Adrenal gland (tissue), 12 donors: Measurements from ENCODE around the gene KCNAB1. TPM values are rescaled to one million over a fixed set of nuclear protein-coding genes. Genes with fewer than 3 reads are reported as not detected.

Source experiments
- DNase-seq, 7 donors: peaks; one replicate each; pipeline ENCODE4 v3.0.0-alpha.2; 2019 to 2020
- H3K27ac ChIP-seq, 5 donors: fragments of 200-600 bp; sonication (generic) in 4 of 5; 1 replicate in 3 of 5; 2 replicates in 2 of 5; pipeline versions ENCODE4 v1.5.1 to v1.8.0; 2016 to 2020; ENCODE audit warnings: mild to moderate bottlenecking in 1 of 5
- H3K27me3 ChIP-seq: fragments of 200-600 bp; 2 replicates; pipeline ENCODE4 v1.8.0; 2021
- H3K36me3 ChIP-seq, 2 donors: fragments of 200-600 bp; replicated peaks in 1 of 2; 1 replicate in 1 of 2; 2 replicates in 1 of 2; pipeline versions ENCODE4 v1.5.1 to v1.8.0; 2018 to 2022
- H3K4me1 ChIP-seq, 2 donors: fragments of 200-600 bp; replicated peaks in 1 of 2; 1 replicate in 1 of 2; 2 replicates in 1 of 2; pipeline versions ENCODE4 v1.5.1 to v1.8.0; 2018 to 2021
- H3K4me3 ChIP-seq, 4 donors: fragments of 200-600 bp; sonication (generic) in 3 of 4; one replicate each; pipeline ENCODE4 v1.5.1; 2016 to 2018
- H3K9me3 ChIP-seq, 3 donors: fragments of 200-600 bp; sonication (generic) in 1 of 3; replicated peaks in 1 of 3; 1 replicate in 2 of 3; 2 replicates in 1 of 3; pipeline versions ENCODE4 v1.5.1 to v1.8.0; 2016 to 2021
- POLR2A ChIP-seq, 2 donors: fragments of 450-650 bp; IDR thresholded peaks; one replicate each; pipeline ENCODE4 v1.6.1; 2017; ENCODE audit warnings: antibody characterized with exemption in 2 of 2, mild to moderate bottlenecking in 2 of 2, moderate library complexity in 1 of 2
- WGBS, 4 donors: extraction: QIAGEN DNeasy Blood & Tissue Kit in 2 of 4; methylation state at CpG; one replicate each; pipeline versions ENCODE4 v1.1.5 to v1.1.7; 2013 to 2017; 5-methylcytosine and 5-hydroxymethylcytosine counted together
- intact Hi-C, 2 donors: fragments of 100-400 bp; cut with DNase I; formaldehyde crosslinking; loops; one replicate each; pipeline versions ENCODE4 v1.14.1 to v1.15.0; 2022 to 2023
- polyA plus RNA-seq, 3 donors: library from polyadenylated mRNA; stranded (reverse); fragments of 200-250 nt in 2 of 3; fragments of 350-450 nt in 1 of 3; fragmentation: Illumina TruSeq in 1 of 3; extraction: RNeasy Lipid Tissue Mini Kit (QIAGEN cat#74804) in 1 of 3; gene quantifications; one replicate each; pipeline ENCODE4 v1.2.3, GENCODE V29; 2013 to 2014
- total RNA-seq, 9 donors: library from RNA; depleted of rRNA in 4 of 9; stranded (reverse); fragments of >200 nt in 4 of 9; fragments of 120-200 nt in 1 of 9; fragmentation: NEBNext Ultra II Directional in 1 of 9; extraction: Animal tissue kit (Norgen Biotek cat#: 25700) in 1 of 9; gene quantifications; one replicate each; pipeline versions ENCODE4 v1.1.0 to v1.2.4, GENCODE V29; 2013 to 2023
- TF ChIP-seq, protein P1 (sequence below), 6 experiments: fragments of 450-650 bp in 4 of 6; fragments of 200-600 bp in 2 of 6; sonication (generic) in 1 of 6; IDR thresholded peaks; 1 replicate in 5 of 6; 2 replicates in 1 of 6; pipeline versions ENCODE4 v1.5.1 to v1.8.0; 2016 to 2021; ENCODE audit warnings: antibody characterized with exemption in 6 of 6, mild to moderate bottlenecking in 2 of 6, moderate library complexity in 1 of 6
- donor health status: healthy with polysubstance abuse.
- donor health status: Bipolar disorder and iron deficiency.
- donor health status: DM: yes; HTN: yes; CAD: no.
- donor health status: DM: no; HTN: no; CAD: no.
- donor health status: DM: no; HTN: no; CAD: no.
- donor health status: DM: yes; HTN: yes; CAD: no.

Gene KCNAB1
- total and polyA plus RNA-seq, 12 donors: 0.36 to 5.0 (median 1.5) TPM

DNA sequence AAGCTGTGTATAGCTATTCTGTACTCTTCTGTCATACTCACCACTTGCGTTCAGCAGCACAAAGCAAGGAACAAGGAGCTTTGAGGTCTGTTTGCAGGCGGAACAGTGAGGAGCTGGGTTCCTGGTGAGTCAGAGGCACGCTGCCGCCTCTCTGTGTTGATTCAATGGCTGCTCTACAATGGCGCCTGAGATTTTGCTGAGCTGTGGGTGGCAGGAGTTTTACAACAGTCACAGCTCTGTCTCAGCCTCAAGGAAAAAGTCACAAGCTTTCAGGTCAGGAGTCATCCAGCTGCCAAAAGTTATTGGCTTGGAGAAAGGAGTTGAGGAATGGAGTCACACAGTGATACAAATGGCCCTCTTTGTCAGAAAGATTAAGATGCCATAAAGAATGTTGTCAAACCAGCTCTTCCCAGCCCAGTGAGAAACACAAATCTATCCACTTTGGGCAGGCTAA is 336.4 kb downstream of the KCNAB1 start:
- Histone ChIP-seq H3K27me3 (no peaks in the 10 kb centered on the region), H3K4me3 (no peak overlapping the region), H3K9me3 (no peaks in the 10 kb centered on the region), H3K27ac (no peak overlapping the region), H3K36me3 (no peaks in the 10 kb centered on the region), H3K4me1 (no peaks in the 10 kb centered on the region)
- no peak for DNase-seq
- 73 to 89% (median 86%) methylated on average over 4 to 5 of the region's 5 CpGs for WGBS, 4 donors
- intact Hi-C loops: loop anchor here in 1 of 2 donors (5.0 kb wide), 1 partner anchor 304 kb away; no protein-coding TSS in a partner anchor
- TF ChIP-seq, protein P1, sequence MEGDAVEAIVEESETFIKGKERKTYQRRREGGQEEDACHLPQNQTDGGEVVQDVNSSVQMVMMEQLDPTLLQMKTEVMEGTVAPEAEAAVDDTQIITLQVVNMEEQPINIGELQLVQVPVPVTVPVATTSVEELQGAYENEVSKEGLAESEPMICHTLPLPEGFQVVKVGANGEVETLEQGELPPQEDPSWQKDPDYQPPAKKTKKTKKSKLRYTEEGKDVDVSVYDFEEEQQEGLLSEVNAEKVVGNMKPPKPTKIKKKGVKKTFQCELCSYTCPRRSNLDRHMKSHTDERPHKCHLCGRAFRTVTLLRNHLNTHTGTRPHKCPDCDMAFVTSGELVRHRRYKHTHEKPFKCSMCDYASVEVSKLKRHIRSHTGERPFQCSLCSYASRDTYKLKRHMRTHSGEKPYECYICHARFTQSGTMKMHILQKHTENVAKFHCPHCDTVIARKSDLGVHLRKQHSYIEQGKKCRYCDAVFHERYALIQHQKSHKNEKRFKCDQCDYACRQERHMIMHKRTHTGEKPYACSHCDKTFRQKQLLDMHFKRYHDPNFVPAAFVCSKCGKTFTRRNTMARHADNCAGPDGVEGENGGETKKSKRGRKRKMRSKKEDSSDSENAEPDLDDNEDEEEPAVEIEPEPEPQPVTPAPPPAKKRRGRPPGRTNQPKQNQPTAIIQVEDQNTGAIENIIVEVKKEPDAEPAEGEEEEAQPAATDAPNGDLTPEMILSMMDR (IDR thresholded peaks at IDR 0.05): no peak
- no peak for TF ChIP-seq POLR2A (IDR thresholded peaks at IDR 0.05)

GRCh38 chr3:156459434-156459833 is 339.1 kb downstream of the KCNAB1 start:
- TF ChIP-seq, protein P1 (IDR thresholded peaks at IDR 0.05): no peak
- no peak for TF ChIP-seq POLR2A (IDR thresholded peaks at IDR 0.05)
- Histone ChIP-seq H3K36me3 (no peaks in the 10 kb centered on the region), H3K4me3 (no peak overlapping the region), H3K4me1 (no peaks in the 10 kb centered on the region), H3K27me3 (no peaks in the 10 kb centered on the region), H3K27ac (no peak overlapping the region), H3K9me3 (no peaks in the 10 kb centered on the region)
- intact Hi-C loops: loop anchor here in 1 of 2 donors (5.0 kb wide), 1 partner anchor 307 kb away; no protein-coding TSS in a partner anchor
- WGBS, 4 donors: 73 to 90% (median 87%) methylated on average over 7 of the region's 7 CpGs
- no peak for DNase-seq

DNA sequence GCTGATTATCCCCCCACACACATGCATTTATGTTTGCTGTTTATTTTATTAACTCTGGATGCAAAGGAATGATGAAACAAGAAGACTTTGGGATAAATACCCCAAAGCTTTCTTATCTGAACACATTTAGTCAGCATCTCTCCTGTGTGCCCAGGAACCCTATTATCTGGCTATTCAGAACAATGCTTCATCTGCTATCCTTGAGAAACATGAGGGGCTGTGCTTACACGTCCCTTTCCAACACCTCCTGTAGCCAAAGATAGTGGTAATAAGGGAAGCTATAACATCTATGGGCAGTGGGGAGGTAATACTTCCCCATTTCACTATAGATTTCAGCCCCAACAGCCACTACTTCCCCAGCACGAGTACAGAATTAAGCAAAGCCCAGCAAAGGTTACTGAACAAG is 339.8 kb downstream of the KCNAB1 start:
- TF ChIP-seq, protein P1 (IDR thresholded peaks at IDR 0.05): no peak
- no peak for TF ChIP-seq POLR2A (IDR thresholded peaks at IDR 0.05)
- Histone ChIP-seq H3K4me1 (no peaks in the 10 kb centered on the region), H3K27ac (no peak overlapping the region), H3K4me3 (no peak overlapping the region), H3K27me3 (no peaks in the 10 kb centered on the region), H3K9me3 (no peaks in the 10 kb centered on the region), H3K36me3 (no peaks in the 10 kb centered on the region)
- no peak for DNase-seq
- intact Hi-C loops: no loop called here
- WGBS, 4 donors: 34 to 88% (median 49%) methylated on average over 1 to 2 of the region's 2 CpGs

GRCh38 chr3:156461889-156462288 is 341.5 kb downstream of the KCNAB1 start:
- 91 to 100% (median 94%) methylated on average over 1 of the region's 1 CpG for WGBS, 4 donors
- H3K4me3 ChIP-seq: no peak overlapping the region
- DNase-seq: no peak
- intact Hi-C loops: no loop called here
- no peaks in the 10 kb centered on the region for H3K36me3 ChIP-seq
- no peak overlapping the region for H3K27ac ChIP-seq
- H3K9me3 ChIP-seq: no peaks in the 10 kb centered on the region
- H3K27me3 ChIP-seq: no peaks in the 10 kb centered on the region
- no peaks in the 10 kb centered on the region for H3K4me1 ChIP-seq
- no peak for TF ChIP-seq POLR2A (IDR thresholded peaks at IDR 0.05)
- TF ChIP-seq, protein P1 (IDR thresholded peaks at IDR 0.05): no peak
